HG03060 (cell line): Measurements from ENCODE around the gene BCR.
"Not testable (repeated sequence)": the region's sequence is repeated elsewhere in the genome, so short reads cannot be mapped to it uniquely, and the experiment has no call there.

Experiments
- ATAC-seq: cut with Tn5 transposase; IDR thresholded peaks from one replicate; pipeline ENCODE4 v1.9.1; 2021; ENCODE audit warnings: low read depth, moderate number of reproducible peaks; ENCODE audit not compliant: unreplicated experiment

Gene BCR

GRCh38 chr22:23353004-23353403 is 172.7 kb downstream of the BCR start:
- no peak for ATAC-seq

DNA sequence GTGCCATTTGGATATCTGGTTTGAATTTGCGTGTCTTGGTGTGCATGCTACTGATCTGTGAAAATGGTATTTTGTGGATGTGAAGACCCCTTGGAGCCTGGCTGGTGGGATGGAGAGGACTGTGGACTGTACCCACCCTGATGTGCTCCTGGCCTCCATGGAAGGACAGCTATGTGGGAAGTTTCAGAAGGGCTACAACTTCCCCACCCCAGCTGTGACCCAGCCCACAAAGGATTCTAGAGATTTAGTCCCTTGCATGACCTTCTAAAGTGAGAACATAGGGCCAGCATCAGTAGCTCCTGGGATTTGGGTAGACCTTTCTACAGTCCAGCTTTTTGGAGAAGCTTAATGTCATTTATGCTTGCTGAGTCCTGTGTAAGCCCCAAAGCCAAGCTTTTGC is 173.4 kb downstream of the BCR start:
- no peak for ATAC-seq

DNA sequence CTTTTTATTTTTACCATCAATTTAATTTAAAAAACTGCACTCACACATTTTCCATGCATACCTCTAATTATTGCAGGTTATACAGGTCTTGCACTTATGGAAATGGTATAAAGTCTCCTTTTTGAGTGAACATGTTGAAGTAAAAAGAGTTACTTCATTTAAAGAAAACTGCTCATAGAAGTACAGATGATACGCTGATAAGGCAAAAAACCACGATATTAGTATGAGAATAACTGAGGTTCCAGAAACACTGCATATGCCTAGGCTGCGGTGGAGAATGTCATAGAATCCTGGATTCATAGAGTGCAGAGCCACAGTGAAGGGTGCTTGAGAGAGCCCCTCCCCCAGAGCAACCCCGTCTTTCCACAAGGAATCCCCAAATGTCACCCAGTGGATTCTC is 175.8 kb downstream of the BCR start:
- no peak for ATAC-seq

DNA sequence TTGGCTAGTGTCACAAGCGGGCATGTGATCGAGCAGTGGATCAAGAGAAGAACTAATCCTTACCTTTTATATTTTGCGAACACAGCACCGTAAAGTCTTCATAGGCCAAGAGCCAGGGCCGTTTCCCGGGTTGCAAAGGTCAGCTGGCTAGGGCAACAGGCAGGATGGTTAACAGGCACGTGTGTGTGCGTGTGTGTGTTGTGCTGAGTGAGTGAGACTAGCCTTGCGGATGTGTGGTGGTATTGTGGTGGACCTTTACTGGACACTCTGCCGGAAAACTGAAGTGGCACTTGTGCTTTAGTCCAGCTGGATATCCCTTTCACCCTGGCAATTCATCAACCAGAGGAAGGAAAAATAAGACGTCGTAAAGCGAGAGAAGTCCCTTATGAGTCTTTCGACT is 176.7 kb downstream of the BCR start:
- ATAC-seq: no peak

DNA sequence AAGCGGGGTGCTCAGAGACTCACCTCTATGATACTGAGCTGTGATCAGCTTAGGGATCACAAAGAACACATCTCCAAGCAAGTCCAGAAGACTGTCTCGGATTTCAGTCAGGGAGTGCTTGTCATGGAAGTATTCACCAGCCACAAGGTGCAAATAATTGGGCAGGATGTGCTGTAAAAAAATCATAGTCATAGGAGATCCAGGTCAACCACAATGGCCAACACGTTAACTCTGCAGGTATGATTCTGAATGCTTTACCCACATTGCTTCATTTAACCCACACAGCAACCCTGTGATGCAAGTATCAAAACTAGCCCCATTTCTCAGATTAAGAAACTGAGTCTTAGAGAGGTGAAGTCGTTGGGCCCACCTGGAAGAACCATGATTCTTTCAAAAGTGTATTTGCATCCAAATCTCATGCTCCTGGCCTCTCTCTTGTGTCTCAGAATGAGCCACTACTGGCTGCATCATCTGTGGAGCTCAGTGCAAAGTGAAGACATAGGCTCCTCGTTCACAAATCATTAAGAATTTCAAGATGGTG is 179.3 kb downstream of the BCR start:
- ATAC-seq: no peak

GRCh38 chr22:23361676-23362075 is 181.4 kb downstream of the BCR start:
- ATAC-seq: no peak

DNA sequence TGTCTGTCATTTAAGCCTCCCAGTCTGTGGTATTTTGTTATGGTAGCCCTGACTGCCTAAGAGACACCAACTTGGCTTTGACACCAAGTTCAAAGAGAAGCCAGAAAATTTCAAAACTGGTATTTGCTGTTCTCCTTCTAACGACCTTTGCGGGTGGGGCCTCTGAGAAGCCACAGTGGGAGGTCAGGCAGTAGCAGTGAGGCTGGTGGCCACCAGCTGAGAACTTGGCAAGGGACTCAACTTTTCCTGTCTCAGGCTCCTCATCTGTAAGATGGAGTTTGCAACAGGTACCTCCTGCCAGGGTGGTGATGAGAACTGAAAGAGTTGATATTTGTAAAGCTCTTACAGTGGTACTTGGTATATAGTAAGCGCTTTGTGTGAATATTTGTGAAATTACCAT is 183.4 kb downstream of the BCR start:
- no peak for ATAC-seq

DNA sequence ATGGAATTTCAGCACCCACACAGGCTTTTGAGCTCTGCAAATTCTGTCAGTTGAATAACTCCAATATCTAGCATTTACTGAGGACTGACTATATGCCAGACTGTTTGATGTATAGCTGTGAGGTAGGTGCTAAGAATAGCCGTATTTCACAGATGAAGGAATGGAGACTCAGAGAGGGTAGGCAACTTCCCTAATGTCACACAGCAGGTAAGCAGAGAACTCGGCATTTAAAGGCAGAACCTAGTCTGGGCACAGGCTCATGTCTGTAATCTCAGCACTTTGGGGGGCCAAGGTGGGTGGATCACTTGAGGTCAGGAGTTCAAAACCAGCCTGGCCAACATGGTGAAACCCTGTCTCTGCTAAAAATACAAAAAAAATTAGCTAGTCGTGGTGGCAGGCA is 184.1 kb downstream of the BCR start:
- no peak for ATAC-seq

- no peak for ATAC-seq
Observed at GRCh38 chr22:23365524-23365923, 185.2 kb downstream of the BCR start.

DNA sequence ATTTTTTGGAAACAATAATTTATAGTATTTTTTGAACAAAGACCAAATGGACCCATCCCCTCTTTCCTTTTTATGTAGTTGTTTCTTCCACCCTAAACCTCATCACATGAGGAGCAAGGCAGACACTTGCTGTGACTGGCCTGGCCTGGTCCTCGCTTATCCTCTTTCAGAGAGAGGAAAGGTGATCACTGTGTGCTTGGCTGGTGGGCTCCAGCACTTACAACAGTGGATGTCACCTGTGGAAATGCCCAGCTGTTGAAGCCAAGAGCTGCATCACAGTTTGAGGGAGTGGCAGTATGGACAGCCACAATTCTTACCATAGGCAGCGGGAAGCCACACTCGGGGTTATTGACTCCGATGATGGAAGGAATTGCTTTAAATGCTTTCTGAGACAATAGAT is 185.7 kb downstream of the BCR start:
- no peak for ATAC-seq

DNA sequence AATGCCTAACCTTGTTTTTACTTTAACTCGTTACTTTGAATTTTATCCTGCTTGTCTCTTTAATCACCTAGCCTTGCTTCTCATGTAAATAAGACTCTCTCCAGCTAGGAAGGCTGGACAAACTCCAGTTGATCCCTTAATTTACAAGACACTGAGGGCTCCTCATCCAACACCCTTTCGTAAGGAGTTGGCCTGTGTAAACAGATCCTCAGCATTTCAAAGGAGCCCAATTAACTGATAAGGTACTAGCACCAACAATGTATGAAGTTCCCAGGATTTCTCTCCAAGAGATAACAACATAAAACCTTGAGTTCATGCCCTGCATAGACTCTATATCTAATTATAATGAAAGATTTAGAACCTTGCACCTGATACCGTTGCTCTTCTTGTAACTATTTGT is 186.9 kb downstream of the BCR start:
- not testable (repeated sequence) for ATAC-seq
